Neural progenitor cell (in vitro differentiated cells): ENCODE results near the gene CYP3A5. TPM values are rescaled to one million over a fixed set of nuclear protein-coding genes. Genes with fewer than 3 reads are reported as not detected.
A peak's percentile ranks its signal among the peaks of the same experiment; 100 is the strongest.

Experiments used
- DNase-seq: peaks from one replicate; pipeline ENCODE4 v3.0.0-alpha.2; 2016; ENCODE audit warnings: low spot score
- H2AFZ ChIP-seq: fragments of 200-600 bp; sonication (generic); replicated peaks from 2 replicates; pipeline ENCODE4 v1.6.1; 2016; ENCODE audit warnings: antibody characterized with exemption
- H3F3A ChIP-seq: fragments of 200-600 bp; sonication (generic); 2 replicates; pipeline ENCODE4 v1.6.1; 2016; ENCODE audit warnings: antibody characterized with exemption, low read depth
- H3K27ac ChIP-seq: fragments of 200-600 bp; sonication (generic); 2 replicates; pipeline ENCODE4 v1.5.1; 2016; ENCODE audit warnings: mild to moderate bottlenecking
- H3K27me3 ChIP-seq: fragments of 200-600 bp; sonication (generic); 2 replicates; pipeline ENCODE4 v1.6.1; 2016; ENCODE audit warnings: mild to moderate bottlenecking, moderate library complexity
- H3K36me3 ChIP-seq: fragments of 200-600 bp; sonication (generic); 2 replicates; pipeline ENCODE4 v1.5.1; 2016
- H3K4me1 ChIP-seq: fragments of 200-600 bp; sonication (generic); 2 replicates; pipeline ENCODE4 v1.6.1; 2016; ENCODE audit warnings: mixed run types
- H3K4me2 ChIP-seq: fragments of 200-600 bp; sonication (generic); 2 replicates; pipeline ENCODE4 v1.6.1; 2016
- H3K4me3 ChIP-seq: fragments of 200-600 bp; sonication (generic); 2 replicates; pipeline ENCODE4 v1.5.1; 2016
- H3K79me2 ChIP-seq: fragments of 200-600 bp; sonication (generic); 2 replicates; pipeline ENCODE4 v1.6.1; 2016; ENCODE audit warnings: low read depth
- H3K9ac ChIP-seq: fragments of 200-600 bp; sonication (generic); 2 replicates; pipeline ENCODE4 v1.6.1; 2016
- H3K9me3 ChIP-seq: fragments of 200-600 bp; sonication (generic); 2 replicates; pipeline ENCODE4 v1.5.1; 2016; ENCODE audit warnings: low read depth
- H4K20me1 ChIP-seq: fragments of 200-600 bp; sonication (generic); 2 replicates; pipeline ENCODE4 v1.6.1; 2016; ENCODE audit warnings: low read depth
- H3K27ac Mint-ChIP-seq: 3 replicates; pipeline ENCODE4 v1.8.0; 2021; ENCODE audit warnings: mixed read lengths
- H3K27me3 Mint-ChIP-seq: 2 replicates; pipeline ENCODE4 v1.8.0; 2022; ENCODE audit warnings: low read depth, mild to moderate bottlenecking, inconsistent platforms, moderate library complexity, mixed read lengths; ENCODE audit not compliant: insufficient read depth
- H3K36me3 Mint-ChIP-seq: 3 replicates; pipeline ENCODE4 v1.8.0; 2021; ENCODE audit warnings: mixed read lengths
- H3K4me1 Mint-ChIP-seq: 3 replicates; pipeline ENCODE4 v1.8.0; 2021; ENCODE audit warnings: mixed read lengths
- H3K4me3 Mint-ChIP-seq: 3 replicates; pipeline ENCODE4 v1.8.0; 2021; ENCODE audit warnings: mild to moderate bottlenecking, moderate library complexity, mixed read lengths
- H3K9me3 Mint-ChIP-seq: 3 replicates; pipeline ENCODE4 v1.8.0; 2020; ENCODE audit warnings: mixed read lengths
- EZH2 ChIP-seq: fragments of 200-600 bp; sonication (generic); IDR thresholded peaks from 2 replicates; pipeline ENCODE4 v1.6.1; 2017; ENCODE audit warnings: antibody characterized with exemption, mild to moderate bottlenecking, moderate library complexity
- EZH2phosphoT487 ChIP-seq: fragments of 200-600 bp; sonication (generic); IDR thresholded peaks from 2 replicates; pipeline ENCODE4 v1.6.1; 2017; ENCODE audit warnings: antibody characterized with exemption
- total RNA-seq: library from RNA; depleted of rRNA; stranded (reverse); fragments of >200 nt; gene quantifications from 2 replicates; pipeline ENCODE4 v1.2.3, GENCODE V29; 2015; ENCODE audit warnings: low replicate concordance
- TF ChIP-seq, protein P1 (sequence below): fragments of 200-600 bp; sonication (generic); IDR thresholded peaks from 2 replicates; pipeline ENCODE4 v1.5.1; 2017; ENCODE audit warnings: antibody characterized with exemption, mild to moderate bottlenecking

Gene CYP3A5
- total RNA-seq, 1 donor from 2014 or later = not detected

DNA sequence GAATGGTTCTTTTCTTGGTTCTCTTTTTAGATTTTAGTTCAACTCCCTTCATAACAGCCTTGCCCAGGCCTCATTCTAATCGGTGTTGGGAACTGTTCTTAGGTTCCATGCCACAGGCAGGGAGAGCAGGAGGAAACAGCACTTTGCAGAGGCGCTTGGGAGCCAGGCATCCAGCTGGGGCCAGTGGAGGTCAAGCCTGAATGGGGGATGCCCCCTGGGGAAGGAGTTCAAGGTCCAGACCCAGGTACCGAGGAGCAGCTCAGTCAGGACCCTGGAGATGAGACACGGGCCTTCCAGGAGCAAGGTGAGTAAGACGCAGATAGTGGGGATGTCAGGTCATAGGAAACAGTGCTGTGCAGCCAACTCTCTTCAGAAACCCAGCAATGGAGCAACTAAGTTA, 58.5 kb downstream of the CYP3A5 start:
- H3K79me2 ChIP-seq = peaks cover 16% of the 10 kb centered on the region
- H3F3A ChIP-seq = no peaks in the 10 kb centered on the region
- H3K4me3 ChIP-seq = no peak overlapping the region
- H3K9ac ChIP-seq = no peak overlapping the region
- no peaks in the 10 kb centered on the region for H3K27me3 ChIP-seq
- H3K9me3 Mint-ChIP-seq = no peaks in the 10 kb centered on the region
- peaks cover 5% of the 10 kb centered on the region for H4K20me1 ChIP-seq
- H3K4me1 ChIP-seq = peaks cover 6% of the 10 kb centered on the region
- H3K36me3 Mint-ChIP-seq = peaks cover 32% of the 10 kb centered on the region
- peaks cover 7% of the 10 kb centered on the region for H3K27me3 Mint-ChIP-seq
- no peaks in the 10 kb centered on the region for H3K9me3 ChIP-seq
- H3K4me3 Mint-ChIP-seq = no peak overlapping the region
- no peak overlapping the region for H3K27ac ChIP-seq
- TF ChIP-seq, protein P1, sequence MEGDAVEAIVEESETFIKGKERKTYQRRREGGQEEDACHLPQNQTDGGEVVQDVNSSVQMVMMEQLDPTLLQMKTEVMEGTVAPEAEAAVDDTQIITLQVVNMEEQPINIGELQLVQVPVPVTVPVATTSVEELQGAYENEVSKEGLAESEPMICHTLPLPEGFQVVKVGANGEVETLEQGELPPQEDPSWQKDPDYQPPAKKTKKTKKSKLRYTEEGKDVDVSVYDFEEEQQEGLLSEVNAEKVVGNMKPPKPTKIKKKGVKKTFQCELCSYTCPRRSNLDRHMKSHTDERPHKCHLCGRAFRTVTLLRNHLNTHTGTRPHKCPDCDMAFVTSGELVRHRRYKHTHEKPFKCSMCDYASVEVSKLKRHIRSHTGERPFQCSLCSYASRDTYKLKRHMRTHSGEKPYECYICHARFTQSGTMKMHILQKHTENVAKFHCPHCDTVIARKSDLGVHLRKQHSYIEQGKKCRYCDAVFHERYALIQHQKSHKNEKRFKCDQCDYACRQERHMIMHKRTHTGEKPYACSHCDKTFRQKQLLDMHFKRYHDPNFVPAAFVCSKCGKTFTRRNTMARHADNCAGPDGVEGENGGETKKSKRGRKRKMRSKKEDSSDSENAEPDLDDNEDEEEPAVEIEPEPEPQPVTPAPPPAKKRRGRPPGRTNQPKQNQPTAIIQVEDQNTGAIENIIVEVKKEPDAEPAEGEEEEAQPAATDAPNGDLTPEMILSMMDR = no peak
- no peak for TF ChIP-seq EZH2phosphoT487
- no peak for TF ChIP-seq EZH2
- peaks cover 15% of the 10 kb centered on the region for H3K4me1 Mint-ChIP-seq
- peaks cover under 1% of the 10 kb centered on the region for H3K36me3 ChIP-seq
- no peak overlapping the region for H3K27ac Mint-ChIP-seq
- H2AFZ ChIP-seq = no peak overlapping the region
- DNase-seq = no peak
- no peak overlapping the region for H3K4me2 ChIP-seq

- TF ChIP-seq, protein P1 = no peak
- no peak for TF ChIP-seq EZH2phosphoT487
- no peak for TF ChIP-seq EZH2
- peak overlapping the region; percentile 50 for H3K27ac Mint-ChIP-seq
- H3K4me3 Mint-ChIP-seq = no peak overlapping the region
- no peaks in the 10 kb centered on the region for H3K9me3 Mint-ChIP-seq
- no peak overlapping the region for H3K4me2 ChIP-seq
- H2AFZ ChIP-seq = no peak overlapping the region
- H3K4me1 ChIP-seq = peaks cover 6% of the 10 kb centered on the region
- no peaks in the 10 kb centered on the region for H3K36me3 ChIP-seq
- H3K27ac ChIP-seq = no peak overlapping the region
- H3K79me2 ChIP-seq = peaks cover 16% of the 10 kb centered on the region
- H3K27me3 ChIP-seq = no peaks in the 10 kb centered on the region
- no peak overlapping the region for H3K9ac ChIP-seq
- H4K20me1 ChIP-seq = no peaks in the 10 kb centered on the region
- H3K27me3 Mint-ChIP-seq = peaks cover 7% of the 10 kb centered on the region
- no peaks in the 10 kb centered on the region for H3K9me3 ChIP-seq
- H3K36me3 Mint-ChIP-seq = peaks cover 22% of the 10 kb centered on the region
- no peak for DNase-seq
- H3K4me3 ChIP-seq = no peak overlapping the region
- no peaks in the 10 kb centered on the region for H3F3A ChIP-seq
- H3K4me1 Mint-ChIP-seq = peaks cover 15% of the 10 kb centered on the region
Measured at GRCh38 chr7:99619571-99620130, 60.1 kb downstream of the CYP3A5 start.

DNA sequence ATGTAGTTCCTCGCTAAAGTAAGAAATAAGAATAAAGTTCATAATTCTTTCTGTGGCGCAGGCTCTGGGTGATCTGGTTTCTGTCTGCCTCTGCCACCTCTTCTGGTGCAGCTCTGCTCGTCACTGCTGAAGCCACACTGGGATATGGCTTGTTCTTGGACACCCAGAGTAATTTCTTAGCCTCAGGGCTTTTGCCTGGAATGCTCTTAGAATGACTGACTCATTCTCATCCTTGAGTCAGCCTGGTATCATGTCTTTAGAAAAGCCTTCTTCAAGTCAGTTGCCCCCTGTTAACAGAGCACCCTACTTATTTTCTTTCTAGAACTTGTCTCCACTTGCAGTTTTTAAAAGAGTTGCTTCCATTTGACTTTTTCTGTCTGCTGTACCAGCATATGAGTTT, 61.1 kb downstream of the CYP3A5 start:
- no peak overlapping the region for H3K9ac ChIP-seq
- H3K9me3 Mint-ChIP-seq = no peaks in the 10 kb centered on the region
- H3K4me2 ChIP-seq = no peak overlapping the region
- H3K9me3 ChIP-seq = no peaks in the 10 kb centered on the region
- H3K27ac Mint-ChIP-seq = no peak overlapping the region
- H3K4me1 ChIP-seq = peaks cover 6% of the 10 kb centered on the region
- H4K20me1 ChIP-seq = no peaks in the 10 kb centered on the region
- no peak overlapping the region for H2AFZ ChIP-seq
- no peaks in the 10 kb centered on the region for H3K36me3 ChIP-seq
- H3K27ac ChIP-seq = no peak overlapping the region
- no peak for DNase-seq
- no peak overlapping the region for H3K4me3 ChIP-seq
- H3F3A ChIP-seq = no peaks in the 10 kb centered on the region
- H3K4me1 Mint-ChIP-seq = peaks cover 15% of the 10 kb centered on the region
- TF ChIP-seq, protein P1 = no peak
- TF ChIP-seq EZH2phosphoT487 (no peak), EZH2 (no peak)
- H3K79me2 ChIP-seq = peaks cover 16% of the 10 kb centered on the region
- peaks cover 6% of the 10 kb centered on the region for H3K27me3 Mint-ChIP-seq
- H3K4me3 Mint-ChIP-seq = peak overlapping the region; percentile 96
- peaks cover 14% of the 10 kb centered on the region for H3K36me3 Mint-ChIP-seq
- no peaks in the 10 kb centered on the region for H3K27me3 ChIP-seq
